Gastroesophageal sphincter (tissue), 3 donors: ENCODE data around the gene ZNF362.
A peak's percentile ranks its signal among the peaks of the same experiment; 100 is the strongest.

ENCODE experiments used
- CTCF ChIP-seq, 4 experiments: fragments of 200-600 bp in 2 of 4; fragments of 450-650 bp in 2 of 4; sonication (generic) in 1 of 4; IDR thresholded peaks; one replicate each; pipeline ENCODE4 v1.5.1; 2017 to 2019; ENCODE audit warnings: antibody characterized with exemption in 4 of 4, mild to moderate bottlenecking in 2 of 4, moderate library complexity in 2 of 4
- EP300 ChIP-seq: sonication (generic); formaldehyde crosslinking; IDR thresholded peaks from one replicate; pipeline ENCODE4 v1.6.1; 2017; ENCODE audit warnings: antibody characterized with exemption, mild to moderate bottlenecking
- POLR2A ChIP-seq, 2 donors: fragments of 450-650 bp; IDR thresholded peaks; one replicate each; pipeline ENCODE4 v1.6.1; 2017; ENCODE audit warnings: antibody characterized with exemption in 2 of 2, mild to moderate bottlenecking in 2 of 2, moderate library complexity in 1 of 2
- POLR2AphosphoS5 ChIP-seq: sonication (generic); formaldehyde crosslinking; IDR thresholded peaks from one replicate; pipeline ENCODE4 v1.6.1; 2017; ENCODE audit warnings: antibody characterized with exemption

- no peak for TF ChIP-seq EP300
- TF ChIP-seq CTCF (IDR thresholded peaks at IDR 0.05): no peak
- TF ChIP-seq POLR2A (IDR thresholded peaks at IDR 0.05): no peak
- TF ChIP-seq POLR2AphosphoS5: peak; percentile 32
Measured at GRCh38 chr1:33341190-33341589, 84.9 kb downstream of the ZNF362 start.
